GM21423 (cell line): ENCODE data around the gene SLPI.

Source experiments
- ATAC-seq: cut with Tn5 transposase; IDR thresholded peaks from one replicate; pipeline ENCODE4 v1.9.1; 2021; ENCODE audit warnings: mild to moderate bottlenecking, moderate library complexity; ENCODE audit not compliant: unreplicated experiment

SLPI gene, protein sequence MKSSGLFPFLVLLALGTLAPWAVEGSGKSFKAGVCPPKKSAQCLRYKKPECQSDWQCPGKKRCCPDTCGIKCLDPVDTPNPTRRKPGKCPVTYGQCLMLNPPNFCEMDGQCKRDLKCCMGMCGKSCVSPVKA

DNA sequence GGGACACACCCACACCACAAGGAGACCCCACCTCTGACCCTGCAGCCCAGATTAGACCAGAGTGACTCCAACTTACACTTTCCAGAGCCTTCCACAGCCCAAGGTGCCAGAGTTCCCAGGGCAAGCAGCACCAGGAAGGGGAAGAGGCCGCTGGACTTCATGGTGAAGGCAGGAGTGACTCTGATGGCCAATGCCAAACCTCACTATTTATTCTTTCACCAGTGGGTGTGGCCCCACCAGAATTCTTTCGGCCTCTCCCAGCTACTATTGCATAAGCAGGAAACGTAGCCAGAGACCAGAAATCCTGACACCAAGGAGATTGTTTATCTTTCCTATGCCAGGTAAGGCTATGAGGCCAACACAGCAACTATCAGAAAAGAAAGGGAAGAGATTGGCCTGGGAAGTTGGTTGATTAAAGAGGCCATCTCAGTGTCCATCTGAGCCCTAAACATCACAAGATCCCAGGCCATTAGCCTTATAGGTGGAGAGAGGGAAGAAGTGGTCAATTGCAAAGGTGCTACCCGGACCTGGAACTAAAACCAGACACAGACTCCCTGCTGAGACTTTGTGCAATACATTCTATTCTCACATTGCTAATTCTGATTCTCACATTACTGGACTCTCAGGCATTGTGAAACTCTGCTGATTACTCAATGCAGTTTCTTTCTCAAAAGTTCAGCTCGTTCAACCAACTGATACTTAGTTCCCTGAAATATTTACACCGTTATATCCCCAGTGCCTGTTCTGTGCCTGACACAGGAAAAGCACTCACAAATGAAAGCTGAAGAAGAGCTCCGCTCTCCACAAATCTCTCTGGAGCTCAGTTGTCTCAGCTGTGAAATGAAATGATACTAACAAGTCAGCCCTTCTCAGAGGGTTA lies at the start of gene SLPI:
Gene SLPI, minus strand, starts transcription at position 182 of the 880 bp plus-strand sequence. Its CDS starts 21 bp downstream, at position 161.
- ATAC-seq: no peak

DNA sequence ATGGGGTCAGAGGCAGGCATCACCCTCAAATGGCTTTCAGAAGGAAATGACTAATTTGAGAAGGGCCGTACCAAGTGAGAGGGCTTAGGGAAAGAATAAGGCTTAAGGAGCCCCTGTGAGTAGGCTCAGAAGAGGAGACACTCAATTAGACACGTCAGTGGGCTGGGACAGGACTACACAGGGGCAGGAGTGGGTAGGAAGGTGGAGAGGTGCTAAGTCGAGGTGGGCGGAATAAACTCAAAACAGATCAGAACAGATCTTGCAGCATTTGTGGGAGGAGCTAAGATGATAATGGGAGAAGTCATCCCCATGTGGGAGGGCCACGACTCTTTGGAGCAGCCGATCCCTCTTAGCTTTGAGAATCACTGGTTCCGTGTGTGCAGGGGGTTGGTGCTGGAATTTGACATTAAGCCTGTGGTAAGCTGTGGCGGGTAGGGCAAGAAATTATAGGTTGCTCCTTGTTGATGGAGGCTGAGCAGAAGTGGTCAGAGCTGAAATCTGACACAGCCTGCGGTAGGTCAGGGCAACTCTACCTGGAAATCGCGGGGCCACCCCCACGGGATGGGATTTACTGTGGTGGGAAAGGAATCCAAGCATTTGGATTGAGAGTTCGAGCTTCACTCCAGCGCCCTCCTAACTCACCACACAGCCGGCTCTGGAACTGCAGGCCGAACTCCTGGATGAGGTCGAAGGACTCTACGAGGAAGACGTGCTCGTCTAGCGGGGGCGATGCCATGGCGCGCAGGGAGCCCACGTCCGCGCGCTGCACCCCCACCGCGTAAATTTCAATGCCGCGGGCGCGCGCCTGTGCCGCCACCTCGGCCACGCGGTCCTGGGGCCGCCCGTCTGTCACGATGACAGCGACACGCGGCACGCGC lies 49.5 kb upstream of the SLPI start:
- no peak for ATAC-seq

DNA sequence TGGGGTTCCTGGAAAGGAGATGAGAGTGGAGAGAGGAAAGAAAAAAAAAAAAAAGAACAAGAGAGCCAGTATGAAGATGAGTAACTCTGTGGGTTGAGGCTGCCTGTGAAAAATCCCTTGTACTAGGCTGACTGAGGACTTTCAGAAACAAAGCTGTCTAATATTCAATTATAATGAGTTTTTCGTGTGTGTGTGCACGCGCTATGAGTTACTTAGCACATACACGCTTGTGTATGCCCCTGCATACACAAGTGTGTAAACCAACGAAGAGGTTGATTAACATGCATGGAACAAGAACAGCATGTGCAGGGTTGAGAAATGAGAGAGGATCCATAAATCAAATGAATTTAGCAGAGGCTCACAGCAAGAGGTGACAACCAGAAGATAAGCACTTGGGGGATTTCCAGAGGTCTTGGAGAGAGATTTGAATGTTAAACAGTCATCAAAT lies 47.5 kb upstream of the SLPI start:
- ATAC-seq: no peak

DNA sequence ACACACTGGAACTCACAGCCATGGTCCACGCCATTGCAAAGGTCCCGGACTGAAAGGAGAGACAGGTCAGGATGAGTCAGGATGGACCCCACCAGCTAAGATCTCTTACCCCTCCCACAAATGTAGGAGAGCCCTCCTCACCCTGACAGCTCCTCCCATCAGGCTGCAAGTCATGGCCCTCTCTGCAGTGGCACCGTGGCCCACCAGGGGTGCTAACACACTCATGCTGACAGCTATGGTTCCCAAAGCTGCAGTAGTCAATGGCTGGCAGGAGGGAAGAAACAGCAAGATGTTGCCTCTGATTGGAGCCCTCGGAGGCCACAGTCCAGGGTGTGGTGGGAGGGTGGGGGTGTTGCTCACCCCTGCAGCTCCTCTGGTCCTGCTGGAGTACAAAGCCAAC lies 46.6 kb upstream of the SLPI start:
- no peak for ATAC-seq

DNA sequence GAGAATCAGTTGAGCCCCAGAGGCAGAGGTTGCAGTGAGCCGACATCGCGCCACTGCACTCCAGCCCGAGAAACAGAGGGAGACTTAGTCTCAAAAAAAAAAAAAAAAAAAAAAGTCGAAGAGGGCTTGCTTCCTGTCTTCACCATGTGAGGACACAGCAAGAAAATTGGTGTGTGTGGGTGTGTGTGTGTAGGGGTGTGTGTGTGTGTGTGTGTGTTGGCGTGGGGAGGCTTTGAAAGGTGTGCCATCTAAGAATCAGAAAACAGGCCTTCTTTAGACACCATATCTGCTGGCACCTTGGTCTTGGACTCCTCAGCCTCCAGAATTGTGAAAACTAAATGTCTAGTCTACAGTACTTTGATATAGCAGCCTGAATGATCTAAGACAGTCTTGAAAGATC lies 45.4 kb upstream of the SLPI start:
- no peak for ATAC-seq

DNA sequence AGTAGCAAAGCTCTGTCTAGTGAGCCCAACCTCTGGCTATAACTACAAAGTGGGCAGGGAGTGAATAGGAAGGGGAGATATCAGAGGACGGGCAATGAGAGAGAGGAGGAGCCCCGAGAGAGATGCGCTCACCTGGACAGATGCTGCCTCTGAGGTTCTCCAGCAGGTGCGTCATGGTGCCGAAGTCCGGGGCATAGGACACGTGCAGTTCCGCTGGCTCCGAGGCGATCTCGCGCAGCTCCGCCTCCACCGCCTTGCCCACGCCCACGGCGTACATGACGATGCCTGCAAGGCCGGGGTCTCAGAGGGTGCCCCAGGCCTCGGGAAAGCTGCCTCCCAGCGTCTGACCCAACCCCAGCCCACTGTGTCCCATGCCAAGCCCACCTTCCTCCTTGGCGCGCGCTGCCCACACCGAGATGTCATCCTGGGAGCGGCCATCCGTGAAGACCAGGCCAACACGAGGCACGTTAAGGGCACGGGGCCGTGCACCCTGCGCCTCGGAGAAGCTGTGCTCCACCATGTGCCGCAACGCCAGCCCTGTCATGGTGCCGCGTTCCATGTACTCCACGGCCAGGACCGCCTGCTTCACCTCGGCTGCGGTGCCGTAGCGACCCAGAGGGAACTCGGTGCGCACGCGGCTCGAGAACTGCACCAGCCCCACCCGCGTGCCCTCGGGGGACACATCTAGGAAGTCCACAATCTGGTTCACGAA lies 43.6 kb upstream of the SLPI start:
- ATAC-seq: no peak

DNA sequence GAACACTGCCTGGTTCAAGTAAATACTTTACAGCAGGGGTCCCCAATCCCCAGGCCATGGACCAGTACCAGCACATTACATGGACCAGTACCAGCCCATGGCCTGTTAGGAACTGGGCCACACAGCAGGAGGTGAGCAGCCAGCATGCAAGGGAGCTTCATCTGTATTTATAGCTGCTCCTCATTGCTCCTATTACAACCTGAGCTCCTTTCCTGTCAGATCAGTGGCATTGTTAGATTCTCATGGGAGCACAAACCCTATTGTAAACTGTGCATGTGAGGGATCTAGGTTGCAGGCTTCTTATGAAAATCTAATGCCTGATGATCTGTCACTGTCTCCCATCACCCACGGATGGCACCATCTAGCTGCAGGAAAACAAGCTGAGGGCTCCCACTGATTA lies 40.3 kb upstream of the SLPI start:
- ATAC-seq: no peak

DNA sequence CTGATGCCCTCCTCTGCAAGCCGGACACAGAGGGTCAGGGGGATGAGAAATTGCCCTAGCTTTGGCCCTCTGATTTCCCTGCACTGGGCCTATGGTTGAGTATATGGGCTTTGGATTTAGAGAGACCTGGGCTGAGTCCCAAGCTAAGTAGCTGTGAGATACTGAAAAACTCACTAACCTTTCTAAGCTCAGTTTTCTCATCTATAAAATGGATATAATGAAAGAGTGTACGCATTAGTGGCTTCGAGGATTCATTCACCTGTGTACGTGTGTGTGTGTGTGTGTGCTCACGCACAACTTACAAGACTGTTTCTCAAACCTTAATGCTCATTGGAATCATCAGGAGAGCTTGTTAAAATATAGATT lies 39.6 kb upstream of the SLPI start:
- ATAC-seq: no peak

DNA sequence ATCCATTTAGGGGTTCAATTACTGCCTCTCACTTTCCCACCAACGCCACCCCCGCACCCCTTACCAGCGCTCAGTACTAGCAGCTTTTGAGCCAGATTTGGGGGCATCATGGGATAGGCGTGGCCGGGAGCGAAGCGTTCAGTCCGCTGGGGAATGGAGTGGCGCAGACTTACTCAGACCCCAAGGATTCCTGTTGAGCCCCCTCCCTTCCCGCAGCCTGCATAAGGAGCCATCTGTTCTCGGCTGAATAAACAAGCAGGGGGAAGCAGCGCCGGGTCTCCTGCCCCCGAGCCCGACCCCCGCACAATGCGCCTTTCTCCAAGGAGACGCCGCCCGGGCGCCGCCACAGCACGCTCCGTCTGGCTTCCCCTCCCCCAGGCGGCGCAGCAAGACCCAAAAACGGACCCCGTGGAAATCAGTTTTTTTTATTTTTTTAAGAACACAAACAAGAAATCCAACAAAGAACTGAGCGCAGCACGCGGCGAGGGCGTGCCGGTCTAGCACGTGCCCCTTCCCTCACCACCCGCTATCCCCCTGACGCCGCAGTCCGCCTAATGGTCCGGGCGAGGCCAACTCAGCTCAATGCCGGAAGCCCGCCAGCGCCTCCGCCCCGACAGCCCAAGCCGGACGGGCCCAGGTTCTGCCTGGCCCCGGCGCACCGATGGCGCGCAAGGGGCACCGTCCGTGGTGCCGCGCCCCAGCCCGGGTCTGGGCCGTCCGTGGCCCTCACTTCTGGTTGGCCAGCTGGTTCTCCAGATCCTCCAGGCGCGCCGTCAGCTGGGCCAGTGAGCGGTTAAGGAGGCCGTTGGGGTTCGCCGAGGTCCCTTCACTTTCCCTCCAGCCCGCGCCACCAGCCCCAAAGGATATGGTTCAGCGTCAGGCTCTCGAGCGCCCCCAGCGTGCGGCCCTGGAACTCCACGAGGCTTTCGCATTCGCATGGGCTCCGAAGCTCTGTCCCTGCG lies 39.0 kb upstream of the SLPI start:
- ATAC-seq: peak; percentile 52

DNA sequence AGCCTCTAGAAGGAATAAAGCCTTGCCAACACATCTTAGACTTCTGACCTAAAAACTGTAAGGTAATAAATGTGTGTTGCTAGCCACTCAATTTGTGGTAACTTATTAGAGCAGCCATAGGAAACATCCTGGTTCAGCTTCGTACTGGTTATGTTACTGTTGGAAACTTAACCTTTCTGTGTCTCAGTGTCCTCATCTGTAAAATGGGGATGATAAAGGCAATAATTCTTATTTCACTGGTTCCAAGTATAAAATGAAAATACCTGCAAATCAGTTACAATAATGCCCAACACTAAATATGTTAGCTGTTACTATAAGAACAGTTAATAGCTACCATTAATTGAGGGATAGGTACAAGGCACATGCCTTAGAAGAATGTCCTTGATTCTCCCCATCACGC lies 38.0 kb upstream of the SLPI start:
- ATAC-seq: no peak

DNA sequence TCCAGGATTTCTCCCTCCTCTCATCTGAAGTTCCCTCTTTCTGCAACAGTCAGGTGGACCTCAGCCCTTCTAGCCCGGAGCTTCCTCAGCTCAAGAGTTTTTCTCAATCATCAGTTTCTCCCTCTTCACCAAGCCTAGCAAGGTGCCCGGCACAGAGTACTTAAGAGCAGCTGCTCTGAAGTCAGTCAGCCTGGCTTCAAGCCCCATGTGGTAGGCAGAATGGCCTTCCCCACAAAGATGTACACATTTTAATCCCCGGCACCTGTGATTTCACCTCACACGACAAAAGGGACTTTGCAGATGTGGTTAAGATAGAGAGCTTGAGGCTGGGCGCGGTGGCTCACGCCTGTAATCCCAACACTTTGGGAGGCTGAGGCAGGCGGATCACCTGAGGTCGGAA lies 37.2 kb upstream of the SLPI start:
- ATAC-seq: no peak

DNA sequence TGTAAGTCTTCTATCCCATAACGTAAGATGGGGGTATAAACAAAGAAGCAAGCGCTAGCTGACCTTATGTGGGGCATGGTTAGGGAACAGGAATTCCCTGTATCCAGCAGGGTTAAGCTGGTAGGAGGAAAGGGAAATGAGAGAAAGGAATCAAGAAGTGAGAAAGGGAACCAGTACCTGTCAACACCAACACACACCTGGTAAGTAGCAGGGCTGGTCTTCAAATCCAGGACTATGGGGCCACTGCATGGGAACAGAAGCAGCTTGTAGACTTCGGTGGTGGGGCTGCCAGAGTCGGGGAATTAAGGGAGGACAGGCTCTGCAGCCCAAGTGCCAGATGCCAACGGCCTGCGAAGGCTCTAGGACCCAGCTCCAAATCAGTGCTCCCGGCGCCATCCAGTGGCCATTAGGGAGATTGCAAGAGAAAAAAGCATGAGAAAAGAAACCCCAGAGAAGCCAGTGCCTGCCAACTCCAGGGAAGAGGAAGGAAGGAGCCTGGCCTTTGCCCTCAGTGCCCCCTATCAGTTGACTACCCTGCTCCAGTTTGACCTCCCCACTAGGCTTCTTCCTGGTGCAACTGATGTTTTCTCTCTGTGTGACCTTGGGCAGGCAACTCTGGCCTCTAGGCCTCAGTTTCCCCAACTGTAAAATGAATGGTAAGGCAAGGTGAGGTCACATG lies 36.5 kb upstream of the SLPI start:
- no peak for ATAC-seq

DNA sequence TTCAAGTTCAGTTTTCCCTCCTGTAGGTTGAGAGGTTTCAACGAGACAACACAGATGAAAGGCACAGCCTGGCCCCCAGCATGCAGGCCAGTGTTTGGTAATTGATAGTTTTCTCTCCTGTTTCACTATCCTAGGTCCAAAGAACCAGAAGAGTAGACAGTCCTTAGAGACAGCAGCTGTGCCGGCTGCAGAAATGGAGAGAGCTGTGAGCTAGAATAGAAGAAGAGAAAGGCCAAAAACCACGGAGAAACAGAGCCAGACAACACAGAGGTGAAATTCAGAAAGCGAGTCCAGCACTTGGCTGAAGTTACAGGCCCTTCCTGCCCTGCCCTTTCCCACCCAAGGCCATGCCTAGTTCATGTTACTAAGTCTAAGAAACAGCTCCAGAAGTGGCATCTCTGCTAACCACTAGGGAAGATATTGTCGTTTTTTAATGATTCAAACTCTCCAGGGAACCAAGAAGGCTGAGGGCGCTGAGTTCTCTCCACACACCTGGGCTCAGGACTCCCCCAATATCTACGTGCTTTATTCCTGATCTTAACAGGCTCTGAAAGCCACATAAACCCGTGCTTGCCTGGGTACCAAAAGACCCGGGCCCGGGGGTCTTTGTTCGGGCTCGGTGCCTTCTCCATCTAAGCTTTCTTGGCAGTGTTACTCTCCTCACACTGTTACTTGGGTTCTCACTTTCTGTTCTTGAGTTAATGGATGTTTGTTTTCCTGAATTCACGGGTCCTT lies 35.7 kb upstream of the SLPI start:
- ATAC-seq: no peak

DNA sequence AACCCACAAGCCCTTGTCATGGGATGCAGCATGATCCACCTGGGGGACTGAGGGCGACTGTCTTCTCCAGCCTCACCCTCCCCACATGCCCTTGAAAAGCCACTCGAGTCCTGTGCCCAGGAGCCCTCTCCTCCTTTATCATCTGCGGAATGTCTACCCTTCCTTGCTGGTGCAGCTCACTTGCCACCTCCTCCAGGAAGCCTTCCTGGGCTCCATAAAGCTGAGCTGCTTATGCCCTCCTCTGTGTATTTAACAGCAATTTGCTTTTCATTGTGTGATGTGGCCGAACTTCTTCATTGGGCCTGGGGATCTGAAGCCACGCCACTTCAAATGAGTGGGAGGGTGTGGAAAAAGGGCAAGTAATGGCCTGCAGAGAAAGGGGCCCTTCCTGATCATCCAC lies 34.5 kb upstream of the SLPI start:
- no peak for ATAC-seq

DNA sequence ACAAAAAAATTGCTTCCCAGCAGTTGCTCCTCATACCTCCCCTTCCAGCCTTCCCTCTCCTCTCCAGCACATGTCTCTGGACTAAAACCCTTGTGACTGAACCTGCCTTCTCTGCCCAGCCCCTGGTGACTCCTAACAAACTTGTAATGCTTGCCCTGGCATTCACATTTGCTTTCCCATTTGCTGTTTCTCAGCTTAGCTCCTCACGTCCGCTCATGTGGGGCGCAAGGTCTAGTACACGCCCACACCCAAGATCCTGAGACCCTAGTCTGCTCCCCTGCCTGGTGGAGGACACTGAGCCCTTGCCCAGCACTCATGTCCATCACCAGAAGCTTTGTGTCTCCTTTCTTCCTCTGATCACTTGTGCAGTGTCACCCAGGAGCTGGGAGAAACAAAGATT lies 34.0 kb upstream of the SLPI start:
- ATAC-seq: no peak

DNA sequence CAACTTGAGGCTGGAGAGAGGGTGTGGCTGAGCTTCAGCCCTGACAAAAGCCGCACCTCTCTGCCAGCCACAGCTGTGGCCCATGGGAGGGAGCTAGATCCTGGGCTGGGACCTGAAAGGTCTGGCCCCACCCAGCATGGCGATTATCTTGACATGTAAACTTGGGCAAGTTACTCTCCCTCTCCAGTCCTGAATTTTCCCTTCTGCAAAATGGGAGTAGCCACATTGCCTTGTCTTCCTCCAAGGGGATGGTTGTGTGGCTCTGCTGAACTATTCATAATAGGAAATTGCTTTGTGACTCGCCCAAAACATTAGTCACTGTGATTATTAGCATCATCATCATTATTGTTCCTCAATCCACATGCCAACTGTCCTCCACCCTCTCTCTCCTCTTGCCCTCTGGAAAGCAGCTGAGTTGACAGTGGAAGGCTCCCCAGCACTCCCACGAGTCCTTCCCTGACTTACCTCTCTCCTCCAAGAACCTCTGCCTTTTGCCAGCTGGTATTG lies 29.2 kb upstream of the SLPI start:
- ATAC-seq: no peak

DNA sequence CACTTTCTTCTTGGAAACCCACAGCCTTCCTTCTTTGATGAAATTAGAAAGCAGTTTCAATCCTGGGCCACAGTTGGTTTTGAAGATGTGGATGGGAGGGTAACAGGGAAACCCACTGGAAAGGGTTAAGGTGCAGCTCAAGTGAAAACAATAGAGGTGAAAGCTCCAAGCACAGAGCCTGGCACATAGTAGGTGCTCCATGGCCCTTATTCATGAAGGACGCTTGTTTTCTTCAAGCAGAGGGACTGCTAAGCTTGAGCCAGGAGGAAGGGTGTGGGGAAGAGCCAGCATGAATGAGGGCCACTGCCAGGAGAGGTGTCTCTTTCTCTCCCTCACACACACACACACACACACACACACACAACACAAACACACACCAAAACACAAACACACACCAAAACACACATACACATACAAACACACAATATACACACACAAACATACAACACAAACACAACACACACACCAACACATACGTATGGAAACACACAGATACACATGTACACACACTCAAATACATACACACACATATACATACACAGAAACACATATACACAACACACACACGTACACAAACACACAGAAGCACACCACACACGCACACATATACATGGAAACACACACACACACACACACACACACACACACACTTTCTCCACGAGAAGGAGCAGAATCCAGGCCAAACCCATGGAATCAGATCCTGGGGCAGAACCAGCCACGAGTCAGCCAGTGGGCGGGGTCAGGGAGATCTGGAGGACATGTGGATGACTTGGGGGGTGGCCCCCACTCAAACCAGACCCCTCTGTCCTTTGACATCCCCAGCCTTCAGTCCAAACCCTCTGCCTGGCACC lies 28.6 kb upstream of the SLPI start:
- no peak for ATAC-seq

DNA sequence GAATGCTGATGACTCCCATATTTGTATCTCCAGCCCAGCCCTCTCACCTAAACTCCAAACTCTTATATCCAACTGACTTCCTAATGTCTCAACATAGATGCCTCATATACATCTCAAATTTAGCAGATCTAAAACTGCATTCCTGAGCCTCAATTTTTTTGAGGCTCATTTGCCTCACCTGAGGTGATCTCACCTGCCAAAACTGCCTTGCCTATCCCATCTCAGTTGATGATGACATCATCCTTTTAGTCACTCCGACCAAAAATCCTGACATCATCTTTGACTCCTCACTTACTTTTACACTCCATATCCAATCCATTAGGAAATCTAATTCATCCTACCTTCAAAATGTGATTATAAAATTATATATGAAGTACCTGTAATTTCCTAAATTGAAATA lies 25.6 kb upstream of the SLPI start:
- no peak for ATAC-seq
